Cardiac fibroblast (primary cell): ENCODE measurements around the gene OR1L8.

ENCODE experiments used
- DNase-seq, 2 donors: peaks; one replicate each; pipeline versions ENCODE4 v3.0.0 to v3.0.0-alpha.2; 2010; ENCODE audit warnings: low read depth in 2 of 2
- H3K4me3 ChIP-seq, 2 donors: replicated peaks in 1 of 2; 1 replicate in 1 of 2; 2 replicates in 1 of 2; pipeline ENCODE4 v1.5.1; 2011; ENCODE audit warnings: low read depth in 2 of 2, low read length in 2 of 2, mild to moderate bottlenecking in 2 of 2, moderate library complexity in 1 of 2
- TF ChIP-seq, protein P1 (sequence below): IDR thresholded peaks from one replicate; pipeline ENCODE4 v1.5.1; 2011; ENCODE audit warnings: low read depth, mild to moderate bottlenecking, low read length, inconsistent platforms

The OR1L8 gene

DNA sequence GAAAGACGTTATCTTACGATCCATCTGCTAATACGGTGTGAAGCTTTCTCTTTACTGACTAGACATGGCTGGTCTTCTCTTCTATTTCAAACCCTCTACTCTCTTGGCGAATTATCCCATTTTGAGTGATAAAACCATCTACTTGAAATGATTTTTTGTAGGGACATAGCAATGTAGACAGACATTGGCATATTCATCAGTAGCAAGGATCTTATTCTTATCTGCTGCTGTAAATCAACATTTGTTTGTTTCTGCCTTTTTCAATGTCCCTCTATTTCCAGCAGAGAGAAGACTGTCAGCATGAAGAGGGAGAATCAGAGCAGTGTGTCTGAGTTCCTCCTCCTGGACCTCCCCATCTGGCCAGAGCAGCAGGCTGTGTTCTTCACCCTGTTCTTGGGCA lies 64.3 kb downstream of the OR1L8 start, which contains the start of gene OR1J4:
Gene OR1J4, plus strand, starts transcription at position 301 of the 400 bp plus-strand sequence. Its CDS starts 0 bp downstream, at position 301.
- TF ChIP-seq, protein P1, sequence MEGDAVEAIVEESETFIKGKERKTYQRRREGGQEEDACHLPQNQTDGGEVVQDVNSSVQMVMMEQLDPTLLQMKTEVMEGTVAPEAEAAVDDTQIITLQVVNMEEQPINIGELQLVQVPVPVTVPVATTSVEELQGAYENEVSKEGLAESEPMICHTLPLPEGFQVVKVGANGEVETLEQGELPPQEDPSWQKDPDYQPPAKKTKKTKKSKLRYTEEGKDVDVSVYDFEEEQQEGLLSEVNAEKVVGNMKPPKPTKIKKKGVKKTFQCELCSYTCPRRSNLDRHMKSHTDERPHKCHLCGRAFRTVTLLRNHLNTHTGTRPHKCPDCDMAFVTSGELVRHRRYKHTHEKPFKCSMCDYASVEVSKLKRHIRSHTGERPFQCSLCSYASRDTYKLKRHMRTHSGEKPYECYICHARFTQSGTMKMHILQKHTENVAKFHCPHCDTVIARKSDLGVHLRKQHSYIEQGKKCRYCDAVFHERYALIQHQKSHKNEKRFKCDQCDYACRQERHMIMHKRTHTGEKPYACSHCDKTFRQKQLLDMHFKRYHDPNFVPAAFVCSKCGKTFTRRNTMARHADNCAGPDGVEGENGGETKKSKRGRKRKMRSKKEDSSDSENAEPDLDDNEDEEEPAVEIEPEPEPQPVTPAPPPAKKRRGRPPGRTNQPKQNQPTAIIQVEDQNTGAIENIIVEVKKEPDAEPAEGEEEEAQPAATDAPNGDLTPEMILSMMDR: no peak
- H3K4me3 ChIP-seq: no peak within 1 kb of the TSS
- no peak for DNase-seq

DNA sequence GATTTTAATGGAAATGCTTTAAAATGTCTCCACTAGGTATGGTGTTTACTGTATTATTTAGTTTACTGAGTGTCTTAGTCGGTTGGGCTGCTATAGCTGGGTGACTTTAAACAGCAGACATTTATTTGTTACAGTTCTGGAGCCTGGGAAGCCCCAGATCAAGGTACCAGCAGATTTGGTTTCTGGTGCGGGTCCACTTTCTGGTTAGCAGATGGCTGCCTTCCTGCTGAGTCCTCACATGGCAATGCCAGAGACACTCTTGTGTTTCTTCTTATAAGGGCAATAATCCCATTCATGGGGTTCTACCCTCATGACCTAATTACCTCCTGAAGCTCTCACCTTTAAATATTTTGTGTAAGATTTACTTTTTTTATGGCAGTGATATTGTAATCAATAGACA lies 65.0 kb downstream of the OR1L8 start:
- DNase-seq: no peak
- TF ChIP-seq, protein P1: no peak
- H3K4me3 ChIP-seq: no peak overlapping the region
